OCI-LY7 (cell line): ENCODE results near the gene NES. TPM values are rescaled to one million over a fixed set of nuclear protein-coding genes. Genes with fewer than 3 reads are reported as not detected.

Experiments used
- BruUV-seq: library from RNA; stranded (reverse); fragments of 400-500 nt; replicated peaks from 2 replicates; lab custom pipeline; 2021; lab: Mats Ljungman, UMichigan
- CTCF ChIA-PET: fragments of 300-600 bp; sonication (Branson Sonifier 250); formaldehyde crosslinking; loops from one replicate; lab custom pipeline; 2022; ENCODE audit warnings: antibody characterized with exemption; ENCODE audit not compliant: unreplicated experiment; lab: Charles Lee
- POLR2A ChIA-PET: fragments of 300-600 bp; sonication (Branson Sonifier 250); formaldehyde crosslinking; loops from one replicate; lab custom pipeline; 2022; ENCODE audit warnings: antibody characterized with exemption; lab: Charles Lee
- DNase-seq: peaks from one replicate; pipeline ENCODE4 v3.0.0-alpha.2; 2015; ENCODE audit warnings: low spot score
- H2AFZ ChIP-seq: fragments of 200-600 bp; sonication (generic), shearing (Covaris generic); 2 replicates; pipeline ENCODE4 v1.6.1; 2014; ENCODE audit warnings: mild to moderate bottlenecking, antibody characterized with exemption, low read length, moderate library complexity
- H3K27ac ChIP-seq: fragments of 200-600 bp; sonication (generic); 2 replicates; pipeline ENCODE4 v1.5.1; 2014; ENCODE audit warnings: mixed run types, low read depth, mild to moderate bottlenecking, moderate library complexity, low read length, inconsistent platforms; ENCODE audit not compliant: poor library complexity, severe bottlenecking
- H3K36me3 ChIP-seq: fragments of 200-600 bp; sonication (generic); 2 replicates; pipeline ENCODE4 v1.6.1; 2014; ENCODE audit warnings: mild to moderate bottlenecking, antibody characterized with exemption, low read length, moderate library complexity, mixed read lengths; ENCODE audit not compliant: insufficient read depth
- H3K4me1 ChIP-seq: fragments of 200-600 bp; sonication (generic); 2 replicates; pipeline ENCODE4 v1.5.1; 2014; ENCODE audit warnings: mild to moderate bottlenecking, low read length; ENCODE audit not compliant: insufficient read depth, poor library complexity, severe bottlenecking
- H3K4me2 ChIP-seq: fragments of 200-600 bp; sonication (generic); 2 replicates; pipeline ENCODE4 v1.6.1; 2014; ENCODE audit warnings: mild to moderate bottlenecking, low read length
- H3K4me3 ChIP-seq: fragments of 200-600 bp; sonication (generic); 2 replicates; pipeline ENCODE4 v1.5.1; 2014; ENCODE audit warnings: mild to moderate bottlenecking, low read depth, low read length; ENCODE audit not compliant: poor library complexity, severe bottlenecking
- H3K79me2 ChIP-seq: fragments of 200-600 bp; sonication (generic); 2 replicates; pipeline ENCODE4 v1.6.1; 2016; ENCODE audit warnings: low read depth, mild to moderate bottlenecking, low read length, moderate library complexity, mixed read lengths; ENCODE audit not compliant: insufficient read depth
- H3K9me2 ChIP-seq: fragments of 200-600 bp; sonication (generic); 2 replicates; pipeline ENCODE4 v1.6.1; 2016; ENCODE audit warnings: mild to moderate bottlenecking, low read length, mixed read lengths; ENCODE audit not compliant: insufficient read depth
- H3K9me3 ChIP-seq: fragments of 200-600 bp; sonication (generic); 2 replicates; pipeline ENCODE4 v1.6.1; 2014; ENCODE audit warnings: mild to moderate bottlenecking, mixed run types, low read length, mixed read lengths
- H4K20me1 ChIP-seq: fragments of 200-600 bp; sonication (generic); 2 replicates; pipeline ENCODE4 v1.6.1; 2014; ENCODE audit warnings: mild to moderate bottlenecking, antibody characterized with exemption, low read length, moderate library complexity, mixed read lengths; ENCODE audit not compliant: insufficient read depth
- EZH2phosphoT487 ChIP-seq: fragments of 200-600 bp; sonication (generic); IDR thresholded peaks from 2 replicates; pipeline ENCODE4 v1.6.1; 2018; ENCODE audit warnings: low read depth, borderline replicate concordance, mild to moderate bottlenecking, mixed run types, antibody characterized with exemption, low read length, moderate library complexity, mixed read lengths
- intact Hi-C: fragments of 100-400 bp; cut with micrococcal nuclease; formaldehyde crosslinking; loops from one replicate; pipeline ENCODE4 v1.10.0; 2022; ENCODE audit not compliant: unreplicated experiment
- total RNA-seq, 2 experiments: library from RNA; depleted of rRNA in 1 of 2; stranded (reverse); fragments of >200 nt in 1 of 2; shearing (Covaris generic) in 1 of 2; gene quantifications; 2 replicates each; pipeline ENCODE4 v1.2.3, GENCODE V29; 2014 to 2022
- TF ChIP-seq, protein P1 (sequence below): fragments of 200-600 bp; sonication (generic); conservative IDR thresholded peaks from 2 replicates; pipeline ENCODE4 v1.5.1; 2014; ENCODE audit warnings: mild to moderate bottlenecking, antibody characterized with exemption, low read length, moderate library complexity, mixed read lengths

The NES gene
- total RNA-seq, 2 experiments from 2014 or later = not detected

DNA sequence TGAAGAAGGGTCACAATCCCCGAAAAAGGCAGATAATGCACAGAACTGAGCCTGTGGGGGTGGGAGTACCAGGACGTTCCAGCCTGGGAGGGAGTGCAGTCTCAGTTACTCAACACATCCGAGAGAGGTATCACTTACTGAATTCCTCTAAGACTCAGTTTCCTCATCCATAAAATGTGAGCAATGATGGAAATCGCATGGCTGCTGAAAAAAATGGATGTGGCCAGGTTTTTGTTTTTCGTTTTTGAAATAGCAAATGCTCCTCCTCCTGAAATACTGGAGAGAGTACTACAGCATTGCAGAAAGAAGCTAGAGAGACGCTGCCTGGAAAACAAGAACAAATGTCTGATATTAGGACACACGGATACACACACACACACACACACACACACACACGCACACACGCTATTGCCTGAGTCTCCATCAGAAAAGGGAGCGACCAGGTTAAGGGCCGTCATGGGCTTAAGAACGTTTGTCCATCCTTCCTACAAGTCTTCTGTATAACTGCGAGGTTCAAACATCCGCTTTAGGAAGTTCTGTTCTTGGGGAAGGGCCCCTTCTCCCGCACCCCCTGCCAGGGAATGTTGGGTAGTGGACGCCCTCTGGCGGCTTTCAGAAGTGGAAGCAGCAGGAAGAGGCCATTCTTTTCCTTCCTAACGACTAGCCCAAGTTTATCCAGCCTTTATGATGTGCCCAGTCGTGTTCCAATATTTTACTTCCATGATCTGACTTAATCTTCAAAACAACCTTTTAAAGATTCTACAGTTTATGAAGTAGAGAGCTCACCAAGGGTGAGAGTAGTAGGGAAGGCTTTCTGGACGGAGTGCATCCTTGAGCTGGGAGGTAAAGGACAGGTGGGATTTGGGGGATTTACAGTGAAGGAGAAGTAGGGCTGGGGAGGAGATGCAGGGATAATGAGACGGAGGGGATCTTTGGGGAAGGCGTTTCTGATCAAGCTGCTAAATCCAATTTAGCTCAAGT, 699 bp upstream of the NES start:
- ChIA-PET POLR2A (interaction anchor here (0.9 to 1.3 kb wide), 2 partner anchors 20 to 50 kb away, joined by 3 read pairs; no protein-coding TSS in a partner anchor), CTCF (interaction anchor here (0.5 to 1.4 kb wide), 3 partner anchors 17 to 54 kb away, joined by 3 to 6 read pairs (median 6); no protein-coding TSS in a partner anchor)
- Histone ChIP-seq H3K36me3 (no peaks in the 10 kb centered on the region), H4K20me1 (no peaks in the 10 kb centered on the region), H3K4me1 (no peaks in the 10 kb centered on the region), H3K79me2 (no peaks in the 10 kb centered on the region), H3K4me3 (no peak overlapping the region), H3K9me3 (no peaks in the 10 kb centered on the region), H3K27ac (no peak overlapping the region), H2AFZ (no peak overlapping the region), H3K4me2 (no peak overlapping the region), H3K9me2 (no peaks in the 10 kb centered on the region)
- DNase-seq = peak; percentile 56
- TF ChIP-seq, protein P1, sequence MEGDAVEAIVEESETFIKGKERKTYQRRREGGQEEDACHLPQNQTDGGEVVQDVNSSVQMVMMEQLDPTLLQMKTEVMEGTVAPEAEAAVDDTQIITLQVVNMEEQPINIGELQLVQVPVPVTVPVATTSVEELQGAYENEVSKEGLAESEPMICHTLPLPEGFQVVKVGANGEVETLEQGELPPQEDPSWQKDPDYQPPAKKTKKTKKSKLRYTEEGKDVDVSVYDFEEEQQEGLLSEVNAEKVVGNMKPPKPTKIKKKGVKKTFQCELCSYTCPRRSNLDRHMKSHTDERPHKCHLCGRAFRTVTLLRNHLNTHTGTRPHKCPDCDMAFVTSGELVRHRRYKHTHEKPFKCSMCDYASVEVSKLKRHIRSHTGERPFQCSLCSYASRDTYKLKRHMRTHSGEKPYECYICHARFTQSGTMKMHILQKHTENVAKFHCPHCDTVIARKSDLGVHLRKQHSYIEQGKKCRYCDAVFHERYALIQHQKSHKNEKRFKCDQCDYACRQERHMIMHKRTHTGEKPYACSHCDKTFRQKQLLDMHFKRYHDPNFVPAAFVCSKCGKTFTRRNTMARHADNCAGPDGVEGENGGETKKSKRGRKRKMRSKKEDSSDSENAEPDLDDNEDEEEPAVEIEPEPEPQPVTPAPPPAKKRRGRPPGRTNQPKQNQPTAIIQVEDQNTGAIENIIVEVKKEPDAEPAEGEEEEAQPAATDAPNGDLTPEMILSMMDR = peak; percentile 97
- TF ChIP-seq EZH2phosphoT487 = no peak; the same call in none of the 2 replicates
- intact Hi-C loops = loop anchor here (1.0 to 2.0 kb wide), 2 partner anchors 18 to 51 kb away; no protein-coding TSS in a partner anchor
- no TSS peak for BruUV-seq

DNA sequence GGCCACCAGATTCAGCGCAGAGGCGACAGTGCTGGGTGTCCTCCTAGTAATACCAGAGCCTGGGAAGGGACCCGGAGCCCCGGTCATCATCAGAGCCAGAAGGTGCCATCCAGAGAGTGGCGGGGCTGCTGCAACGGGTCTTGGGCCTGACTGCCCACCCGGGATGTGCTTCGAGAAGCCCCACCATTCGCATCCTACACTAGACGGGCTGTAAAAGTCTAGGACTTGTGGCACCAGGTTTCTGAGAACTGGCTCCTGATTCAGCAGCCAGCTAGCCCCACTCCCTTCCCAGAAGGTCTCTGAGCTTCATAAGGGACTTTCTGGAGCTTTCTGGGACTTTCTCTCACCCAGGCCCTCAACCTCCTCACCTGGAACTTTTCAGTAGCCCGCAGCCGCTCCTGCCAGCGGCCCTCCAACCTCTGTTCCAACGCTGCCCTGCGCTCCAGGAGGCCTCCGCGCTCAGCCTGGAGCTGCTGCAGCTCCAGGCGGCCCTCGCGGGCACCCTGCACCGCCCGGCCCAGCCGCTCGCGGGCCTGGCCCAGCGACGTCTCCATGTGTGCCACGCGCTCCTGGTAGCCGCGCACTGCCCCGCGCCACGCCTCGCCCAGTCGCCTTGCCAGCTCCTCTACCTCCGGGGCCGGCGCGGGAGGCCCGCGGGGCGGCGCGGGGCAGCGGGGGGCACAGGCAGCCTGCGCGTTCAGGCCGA, 940 bp downstream of the NES start:
- Histone ChIP-seq H3K4me3 (no peak overlapping the region), H3K4me1 (no peaks in the 10 kb centered on the region), H3K9me3 (no peaks in the 10 kb centered on the region), H3K27ac (no peak overlapping the region), H3K79me2 (no peaks in the 10 kb centered on the region), H3K4me2 (no peak overlapping the region), H2AFZ (no peak overlapping the region), H3K9me2 (no peaks in the 10 kb centered on the region), H3K36me3 (no peaks in the 10 kb centered on the region), H4K20me1 (no peaks in the 10 kb centered on the region)
- POLR2A ChIA-PET = no interaction called here
- no peak for DNase-seq
- TF ChIP-seq, protein P1 = no peak
- no peak for TF ChIP-seq EZH2phosphoT487
- CTCF ChIA-PET = no interaction called here
- intact Hi-C loops = no loop called here
- BruUV-seq = no TSS peak
